Transverse colon (tissue), 4 donors: ENCODE data around the gene CCNI. TPM values are rescaled to one million over a fixed set of nuclear protein-coding genes. Genes with fewer than 3 reads are reported as not detected.
"Not testable (repeated sequence)": the region's sequence is repeated elsewhere in the genome, so short reads cannot be mapped to it uniquely, and the experiment has no call there.

ENCODE experiments used
- DNase-seq: peaks from one replicate; pipeline ENCODE4 v3.0.0-alpha.2; 2019
- H3K27ac ChIP-seq, 4 donors: fragments of 200-600 bp; sonication (generic); 2 replicates each; pipeline ENCODE4 v1.5.1; 2016 to 2018; ENCODE audit warnings: inconsistent platforms in 4 of 4
- H3K27me3 ChIP-seq: fragments of 200-600 bp; sonication (generic); 2 replicates; pipeline ENCODE4 v1.5.1; 2017; ENCODE audit warnings: inconsistent platforms
- H3K36me3 ChIP-seq, 4 donors: fragments of 200-600 bp; sonication (generic); 2 replicates each; pipeline ENCODE4 v1.5.1; 2017 to 2019; ENCODE audit warnings: inconsistent platforms in 4 of 4
- H3K4me1 ChIP-seq, 4 donors: fragments of 200-600 bp; sonication (generic); 2 replicates each; pipeline ENCODE4 v1.5.1; 2017 to 2020; ENCODE audit warnings: inconsistent platforms in 4 of 4
- H3K4me3 ChIP-seq, 4 donors: fragments of 200-600 bp; sonication (generic); 1 replicate in 1 of 4; 2 replicates in 3 of 4; pipeline versions ENCODE4 v1.5.1 to v1.6.1; 2017 to 2019; ENCODE audit warnings: inconsistent platforms in 4 of 4
- H3K9me3 ChIP-seq, 2 donors: fragments of 200-600 bp; sonication (generic); 2 replicates each; pipeline ENCODE4 v1.5.1; 2017 to 2019; ENCODE audit warnings: inconsistent platforms in 2 of 2
- EP300 ChIP-seq: sonication (generic); formaldehyde crosslinking; IDR thresholded peaks from one replicate; pipeline ENCODE4 v1.6.1; 2017; ENCODE audit warnings: antibody characterized with exemption, low read depth
- POLR2A ChIP-seq: fragments of 450-650 bp; IDR thresholded peaks from one replicate; pipeline ENCODE4 v1.6.1; 2016; ENCODE audit warnings: antibody characterized with exemption, mild to moderate bottlenecking, moderate library complexity
- POLR2AphosphoS5 ChIP-seq, 3 donors: sonication (generic); formaldehyde crosslinking; IDR thresholded peaks; one replicate each; pipeline ENCODE4 v1.6.1; 2016; ENCODE audit warnings: antibody characterized with exemption in 3 of 3
- WGBS, 2 donors: methylation state at CpG; one replicate each; pipeline ENCODE4 v1.1.5; 2018; ENCODE audit warnings: low coverage in 1 of 2; 5-methylcytosine and 5-hydroxymethylcytosine counted together
- in situ Hi-C, 4 donors: fragments of 200-750 bp; cut with MboI; loops; one replicate each; pipeline versions ENCODE4 v1.15.0 to v1.15.1; 2017; ENCODE audit warnings: low sequenced_read_pairs in 3 of 4, low pct_ligation_motif_present in 1 of 4, low pct_unique_long_range_greater_than_20kb in 1 of 4
- intact Hi-C: fragments of 100-400 bp; cut with DNase I; formaldehyde crosslinking; loops from one replicate; pipeline ENCODE4 v1.15.1; 2023; ENCODE audit warnings: low total_unique reads
- total RNA-seq, 4 donors: library from RNA; depleted of rRNA; stranded (reverse); fragments of >200 nt; gene quantifications; one replicate each; pipeline ENCODE4 v1.1.0, GENCODE V29; 2016
- TF ChIP-seq, protein P1 (sequence below), 5 experiments: fragments of 200-600 bp in 3 of 5; fragments of 450-650 bp in 2 of 5; sonication (generic) in 3 of 5; IDR thresholded peaks; 1 replicate in 2 of 5; 2 replicates in 3 of 5; pipeline ENCODE4 v1.5.1; 2016 to 2017; ENCODE audit warnings: antibody characterized with exemption in 5 of 5, inconsistent platforms in 3 of 5, mild to moderate bottlenecking in 2 of 5, moderate library complexity in 1 of 5

Gene CCNI
- total RNA-seq, 4 donors from 2014 or later: 91.7 to 206 (median 154) TPM

DNA sequence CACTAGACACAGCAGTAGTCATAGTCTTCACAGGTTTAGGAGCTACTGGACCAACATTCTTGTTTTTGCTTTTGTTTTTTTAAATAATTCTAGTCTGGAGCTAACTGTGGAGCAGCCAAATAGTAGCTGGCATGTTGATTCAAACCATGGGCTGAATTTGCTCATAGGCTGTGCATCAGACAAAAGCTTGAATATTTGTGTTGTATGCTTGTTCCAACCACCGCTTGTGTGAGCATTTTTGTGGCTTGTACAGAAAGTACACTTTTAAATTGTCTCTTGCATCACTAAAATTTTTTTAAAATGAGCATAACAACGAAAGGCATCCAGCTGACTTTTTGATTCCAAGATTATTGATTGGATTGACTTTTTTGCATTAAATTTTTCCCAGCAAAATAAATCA is 39.6 kb downstream of the CCNI start:
- no peak for DNase-seq
- Histone ChIP-seq H3K27ac (no peak overlapping the region), H3K4me3 (no peak overlapping the region), H3K4me1 (peaks cover 0 to 2% (median under 1%) of the 10 kb centered on the region in 4 donors), H3K27me3 (no peaks in the 10 kb centered on the region), H3K9me3 (no peaks in the 10 kb centered on the region), H3K36me3 (peaks cover 0 to 41% (median 7%) of the 10 kb centered on the region in 4 donors)
- intact Hi-C loops: no loop called here
- WGBS, 2 donors: 62 to 86% methylated on average over 2 of the region's 2 CpGs
- TF ChIP-seq POLR2A: no peak
- TF ChIP-seq, protein P1, sequence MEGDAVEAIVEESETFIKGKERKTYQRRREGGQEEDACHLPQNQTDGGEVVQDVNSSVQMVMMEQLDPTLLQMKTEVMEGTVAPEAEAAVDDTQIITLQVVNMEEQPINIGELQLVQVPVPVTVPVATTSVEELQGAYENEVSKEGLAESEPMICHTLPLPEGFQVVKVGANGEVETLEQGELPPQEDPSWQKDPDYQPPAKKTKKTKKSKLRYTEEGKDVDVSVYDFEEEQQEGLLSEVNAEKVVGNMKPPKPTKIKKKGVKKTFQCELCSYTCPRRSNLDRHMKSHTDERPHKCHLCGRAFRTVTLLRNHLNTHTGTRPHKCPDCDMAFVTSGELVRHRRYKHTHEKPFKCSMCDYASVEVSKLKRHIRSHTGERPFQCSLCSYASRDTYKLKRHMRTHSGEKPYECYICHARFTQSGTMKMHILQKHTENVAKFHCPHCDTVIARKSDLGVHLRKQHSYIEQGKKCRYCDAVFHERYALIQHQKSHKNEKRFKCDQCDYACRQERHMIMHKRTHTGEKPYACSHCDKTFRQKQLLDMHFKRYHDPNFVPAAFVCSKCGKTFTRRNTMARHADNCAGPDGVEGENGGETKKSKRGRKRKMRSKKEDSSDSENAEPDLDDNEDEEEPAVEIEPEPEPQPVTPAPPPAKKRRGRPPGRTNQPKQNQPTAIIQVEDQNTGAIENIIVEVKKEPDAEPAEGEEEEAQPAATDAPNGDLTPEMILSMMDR (IDR thresholded peaks at IDR 0.05): no peak
- in situ Hi-C loops: loop anchor here in 2 of 4 donors (25.0 kb wide), 1 partner anchor 524 kb away; no protein-coding TSS in a partner anchor

DNA sequence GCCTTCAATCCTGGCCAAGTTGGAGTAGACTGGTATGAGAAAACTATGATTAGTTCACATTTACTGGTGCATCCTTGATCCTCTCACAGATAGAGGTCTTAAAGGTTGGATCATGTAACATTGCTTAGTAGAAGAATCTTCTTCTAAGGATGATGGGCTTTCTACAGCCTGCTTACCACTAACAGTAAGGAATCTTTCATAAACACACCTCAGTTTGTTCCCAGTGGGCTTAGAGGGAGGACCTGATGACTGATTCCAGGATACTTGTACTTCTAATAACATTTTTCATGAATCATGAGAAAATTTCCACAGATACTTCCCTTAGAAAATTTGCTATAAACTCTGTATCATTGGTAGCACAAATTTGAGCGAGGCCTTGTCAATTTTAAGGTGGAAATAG is 40.6 kb downstream of the CCNI start:
- no peak for DNase-seq
- in situ Hi-C loops: loop anchor here in 2 of 4 donors (25.0 kb wide), 1 partner anchor 523 kb away; no protein-coding TSS in a partner anchor
- peaks cover 0 to 51% (median 8%) of the 10 kb centered on the region in 4 donors for H3K36me3 ChIP-seq
- no peak overlapping the region for H3K27ac ChIP-seq
- intact Hi-C loops: no loop called here
- no peaks in the 10 kb centered on the region for H3K4me1 ChIP-seq
- H3K27me3 ChIP-seq: no peaks in the 10 kb centered on the region
- TF ChIP-seq, protein P1 (IDR thresholded peaks at IDR 0.05): no peak
- TF ChIP-seq POLR2AphosphoS5 (IDR thresholded peaks at IDR 0.05) (no peak), EP300 (no peak), POLR2A (no peak)
- WGBS, 2 donors: 80 to 100% methylated on average over 1 of the region's 1 CpG
- no peak overlapping the region for H3K4me3 ChIP-seq
- no peaks in the 10 kb centered on the region for H3K9me3 ChIP-seq

DNA sequence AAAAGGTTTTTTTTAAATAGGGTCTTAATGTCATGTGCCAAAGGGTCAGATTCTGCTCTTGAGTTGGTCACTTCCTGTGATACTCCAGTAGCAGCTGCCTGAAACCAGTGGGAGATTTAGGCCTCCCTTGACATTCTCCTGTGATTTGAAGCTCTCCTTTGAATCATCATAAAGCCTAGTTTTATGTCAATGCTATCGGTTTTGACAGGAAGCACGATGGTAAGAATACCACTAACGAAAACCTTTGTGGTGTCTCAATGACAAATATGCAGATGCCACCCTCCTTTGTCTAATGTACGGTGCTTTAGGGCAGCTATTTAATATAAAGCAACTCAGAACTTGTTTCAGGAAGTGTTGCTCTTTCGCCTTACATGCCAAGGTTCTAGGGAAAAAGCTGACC is 44.2 kb downstream of the CCNI start:
- no peaks in the 10 kb centered on the region for H3K4me1 ChIP-seq
- TF ChIP-seq, protein P1 (IDR thresholded peaks at IDR 0.05): no peak
- TF ChIP-seq POLR2AphosphoS5 (IDR thresholded peaks at IDR 0.05) (no peak), EP300 (no peak), POLR2A (no peak)
- H3K9me3 ChIP-seq: no peaks in the 10 kb centered on the region
- no peak overlapping the region for H3K4me3 ChIP-seq
- H3K27me3 ChIP-seq: no peaks in the 10 kb centered on the region
- H3K36me3 ChIP-seq: peaks cover 0 to 49% (median 12%) of the 10 kb centered on the region in 4 donors
- WGBS, 2 donors: 78 to 97% methylated on average over 5 of the region's 5 CpGs
- no peak overlapping the region for H3K27ac ChIP-seq
- no peak for DNase-seq
- in situ Hi-C loops (loop anchor here in 2 of 4 donors (25.0 kb wide), 1 partner anchor 519 kb away; no protein-coding TSS in a partner anchor), intact Hi-C loops (no loop called here)

DNA sequence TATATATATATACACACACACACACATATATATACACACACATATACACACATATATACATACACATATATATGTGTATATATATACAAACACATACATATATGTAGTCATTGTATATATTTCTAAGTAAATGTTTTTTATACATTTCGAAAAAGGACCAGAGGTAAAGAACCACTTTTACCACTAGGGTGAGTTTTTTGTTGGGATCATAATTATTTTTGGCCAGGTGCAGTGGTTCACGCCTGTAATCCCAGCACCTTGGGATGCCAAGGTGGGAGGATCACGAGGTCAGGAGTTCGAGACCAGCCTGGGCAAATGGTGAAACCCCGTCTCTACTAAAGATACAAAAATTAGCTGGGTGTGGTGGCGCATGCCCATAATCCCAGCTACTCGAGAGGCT is 46.0 kb downstream of the CCNI start:
- H3K9me3 ChIP-seq, DNase-seq, intact Hi-C loops, H3K4me3 ChIP-seq, H3K4me1 ChIP-seq, H3K27ac ChIP-seq, H3K27me3 ChIP-seq: not testable (repeated sequence)
- 96 to 100% methylated on average over 7 of the region's 7 CpGs for WGBS, 2 donors
- in situ Hi-C loops: loop anchor here in 2 of 4 donors (10.0 to 25.0 kb wide), 2 partner anchors 85 to 517 kb away; partner anchors contain the start of gene SEPTIN11 (in 1 of the 2)
- H3K36me3 ChIP-seq: peaks cover 0 to 53% (median 12%) of the 10 kb centered on the region in 4 donors

DNA sequence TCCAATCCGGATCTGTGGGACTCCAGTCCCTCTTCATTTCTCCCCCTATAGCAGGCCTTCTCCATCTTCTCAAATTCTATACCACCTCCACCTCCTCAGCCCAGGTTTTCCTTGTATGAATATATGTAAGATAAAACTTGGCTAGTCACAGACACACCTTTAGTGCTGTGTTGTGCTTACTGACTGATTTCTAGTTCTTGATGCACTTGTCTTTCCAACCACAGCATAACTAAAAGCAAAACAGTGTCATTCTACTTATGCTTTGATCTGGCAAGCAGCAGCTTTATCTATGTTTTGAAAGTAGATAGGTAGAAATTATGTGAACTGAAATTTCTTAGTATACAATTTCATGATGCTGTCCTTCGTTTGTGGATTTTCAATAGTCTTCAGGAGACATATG is 47.5 kb downstream of the CCNI start:
- Histone ChIP-seq H3K4me1 (no peaks in the 10 kb centered on the region), H3K9me3 (no peaks in the 10 kb centered on the region), H3K4me3 (no peak overlapping the region), H3K27me3 (no peaks in the 10 kb centered on the region), H3K27ac (no peak overlapping the region), H3K36me3 (peaks cover 0 to 51% (median 13%) of the 10 kb centered on the region in 4 donors)
- intact Hi-C loops (no loop called here), in situ Hi-C loops (loop anchor here in 2 of 4 donors (10.0 to 25.0 kb wide), 2 partner anchors 83 to 516 kb away; partner anchors contain the start of gene SEPTIN11 (in 1 of the 2))
- no peak for DNase-seq
- TF ChIP-seq EP300 (no peak), POLR2AphosphoS5 (IDR thresholded peaks at IDR 0.05) (no peak)
- WGBS, 2 donors: 63 to 82% methylated on average over 1 to 2 of the region's 2 CpGs
